Measurements from ENCODE around the gene SIRPG. TPM values are rescaled to one million over a fixed set of nuclear protein-coding genes. Genes with fewer than 3 reads are reported as not detected.
"Not testable (repeated sequence)": the region's sequence is repeated elsewhere in the genome, so short reads cannot be mapped to it uniquely, and the experiment has no call there.

SIRPG gene
- total RNA-seq, 1 donor from 2014 or later = not detected

DNA sequence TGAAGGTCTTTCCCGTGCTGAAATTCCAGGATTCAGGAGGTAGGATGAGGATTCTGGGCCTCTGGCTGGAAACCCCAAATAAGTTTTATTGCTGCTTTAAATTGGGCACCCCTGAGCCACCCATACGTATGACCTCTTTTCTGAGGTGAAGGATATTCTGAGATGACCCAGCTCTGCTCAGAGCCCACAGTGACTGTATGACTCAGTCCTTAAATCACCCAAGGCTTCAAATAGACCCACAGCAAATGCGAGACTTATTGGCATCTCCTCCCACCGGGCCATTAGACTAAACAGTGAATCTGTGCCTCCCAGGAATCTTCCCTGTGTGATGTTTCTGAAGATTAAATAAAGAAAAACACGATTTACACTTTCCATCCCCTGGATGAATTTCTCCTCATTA lies 9.5 kb downstream of the SIRPG start:
- Mint-ChIP-seq H3K36me3 (ENCODE audit: unreplicated experiment) (no peaks in the 10 kb centered on the region), H3K27me3 (ENCODE audit: unreplicated experiment) (peaks cover 3% of the 10 kb centered on the region), H3K4me1 (ENCODE audit: unreplicated experiment) (peaks cover 3% of the 10 kb centered on the region), H3K9me3 (ENCODE audit: unreplicated experiment) (peaks cover 4% of the 10 kb centered on the region), H3K27ac (ENCODE audit: unreplicated experiment) (no peak overlapping the region), H3K4me3 (ENCODE audit: unreplicated experiment) (no peak overlapping the region)
- TF ChIP-seq, protein P1, sequence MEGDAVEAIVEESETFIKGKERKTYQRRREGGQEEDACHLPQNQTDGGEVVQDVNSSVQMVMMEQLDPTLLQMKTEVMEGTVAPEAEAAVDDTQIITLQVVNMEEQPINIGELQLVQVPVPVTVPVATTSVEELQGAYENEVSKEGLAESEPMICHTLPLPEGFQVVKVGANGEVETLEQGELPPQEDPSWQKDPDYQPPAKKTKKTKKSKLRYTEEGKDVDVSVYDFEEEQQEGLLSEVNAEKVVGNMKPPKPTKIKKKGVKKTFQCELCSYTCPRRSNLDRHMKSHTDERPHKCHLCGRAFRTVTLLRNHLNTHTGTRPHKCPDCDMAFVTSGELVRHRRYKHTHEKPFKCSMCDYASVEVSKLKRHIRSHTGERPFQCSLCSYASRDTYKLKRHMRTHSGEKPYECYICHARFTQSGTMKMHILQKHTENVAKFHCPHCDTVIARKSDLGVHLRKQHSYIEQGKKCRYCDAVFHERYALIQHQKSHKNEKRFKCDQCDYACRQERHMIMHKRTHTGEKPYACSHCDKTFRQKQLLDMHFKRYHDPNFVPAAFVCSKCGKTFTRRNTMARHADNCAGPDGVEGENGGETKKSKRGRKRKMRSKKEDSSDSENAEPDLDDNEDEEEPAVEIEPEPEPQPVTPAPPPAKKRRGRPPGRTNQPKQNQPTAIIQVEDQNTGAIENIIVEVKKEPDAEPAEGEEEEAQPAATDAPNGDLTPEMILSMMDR (IDR thresholded peaks at IDR 0.05) = no peak
- no peak for DNase-seq (ENCODE audit: extremely low spot score, unreplicated experiment)

DNA sequence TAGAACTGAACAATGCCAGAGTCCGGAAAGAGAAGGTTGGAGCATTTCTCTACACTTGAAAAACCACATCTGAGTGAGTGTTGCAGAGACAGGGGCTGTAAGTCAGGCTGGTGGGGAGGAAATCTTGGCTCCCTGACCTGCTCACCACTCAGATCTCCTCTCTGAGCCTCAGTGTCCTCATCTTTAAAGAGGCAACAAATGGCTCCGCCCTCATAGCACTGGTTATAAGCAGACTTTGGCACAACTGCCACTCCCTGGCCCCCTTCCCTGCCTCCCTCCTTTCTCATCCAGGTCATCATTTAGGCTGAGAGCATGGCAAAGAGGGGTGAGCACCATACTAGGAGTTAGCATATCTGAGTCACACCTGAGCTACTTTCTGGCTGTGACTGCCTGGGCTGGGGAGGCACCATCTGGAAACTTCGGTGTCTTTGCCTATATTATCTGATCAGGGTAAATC lies 10.6 kb downstream of the SIRPG start:
- peaks cover 3% of the 10 kb centered on the region for H3K4me1 Mint-ChIP-seq (ENCODE audit: unreplicated experiment)
- no peak for DNase-seq (ENCODE audit: extremely low spot score, unreplicated experiment)
- no peak overlapping the region for H3K27ac Mint-ChIP-seq (ENCODE audit: unreplicated experiment)
- H3K36me3 Mint-ChIP-seq (ENCODE audit: unreplicated experiment) = no peaks in the 10 kb centered on the region
- H3K4me3 Mint-ChIP-seq (ENCODE audit: unreplicated experiment) = no peak overlapping the region
- peaks cover 4% of the 10 kb centered on the region for H3K9me3 Mint-ChIP-seq (ENCODE audit: unreplicated experiment)
- TF ChIP-seq, protein P1 (IDR thresholded peaks at IDR 0.05) = no peak
- peaks cover 3% of the 10 kb centered on the region for H3K27me3 Mint-ChIP-seq (ENCODE audit: unreplicated experiment)

DNA sequence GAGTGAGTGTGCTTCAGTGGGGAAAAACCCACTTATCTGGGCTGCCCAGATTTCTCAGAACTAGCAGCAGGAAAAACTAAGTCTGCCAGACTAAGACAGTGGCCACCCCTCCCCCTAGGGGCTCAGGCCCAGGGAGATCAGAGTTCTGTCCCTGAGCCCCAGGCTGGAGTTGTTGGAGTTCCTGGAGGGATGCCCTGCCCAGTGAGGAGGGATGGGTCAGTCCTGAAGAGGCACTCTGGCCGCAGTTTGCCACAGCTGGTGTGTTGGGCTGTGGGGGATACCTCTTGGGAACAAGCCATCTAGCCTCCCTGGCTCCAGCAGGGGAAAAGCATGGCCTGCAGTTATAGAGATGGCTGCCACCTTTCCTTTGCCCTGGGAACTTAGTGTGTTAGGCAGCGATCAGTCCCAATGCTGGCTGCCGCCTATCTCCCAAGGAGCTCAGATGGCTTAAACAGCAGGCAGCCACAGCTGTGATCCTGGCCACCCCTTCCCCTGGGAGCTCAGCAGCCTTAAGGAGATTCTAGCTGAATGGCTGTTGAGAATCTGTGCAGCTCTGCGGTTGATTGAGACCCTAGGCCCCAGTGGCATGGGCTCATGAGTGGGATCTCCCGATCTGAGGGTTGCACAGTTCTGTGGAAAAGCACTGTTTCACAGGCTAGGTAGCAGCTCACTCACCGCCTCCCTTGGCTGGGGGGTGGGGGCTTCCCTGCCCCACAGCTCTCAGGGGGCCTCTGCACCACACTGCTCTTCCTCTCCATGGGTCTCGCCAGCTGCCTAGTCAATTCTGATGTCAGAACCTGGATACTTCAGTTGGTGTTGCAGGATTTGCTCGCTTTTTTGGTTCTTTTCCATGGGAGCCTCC lies 13.2 kb downstream of the SIRPG start:
- peak; percentile 77 for DNase-seq (ENCODE audit: extremely low spot score, unreplicated experiment)
- TF ChIP-seq, protein P1 (IDR thresholded peaks at IDR 0.05) = no peak
- Mint-ChIP-seq H3K4me3 (ENCODE audit: unreplicated experiment) (no peak overlapping the region), H3K36me3 (ENCODE audit: unreplicated experiment) (no peaks in the 10 kb centered on the region), H3K4me1 (ENCODE audit: unreplicated experiment) (no peaks in the 10 kb centered on the region), H3K27ac (ENCODE audit: unreplicated experiment) (no peak overlapping the region), H3K9me3 (ENCODE audit: unreplicated experiment) (no peaks in the 10 kb centered on the region), H3K27me3 (ENCODE audit: unreplicated experiment) (no peaks in the 10 kb centered on the region)

DNA sequence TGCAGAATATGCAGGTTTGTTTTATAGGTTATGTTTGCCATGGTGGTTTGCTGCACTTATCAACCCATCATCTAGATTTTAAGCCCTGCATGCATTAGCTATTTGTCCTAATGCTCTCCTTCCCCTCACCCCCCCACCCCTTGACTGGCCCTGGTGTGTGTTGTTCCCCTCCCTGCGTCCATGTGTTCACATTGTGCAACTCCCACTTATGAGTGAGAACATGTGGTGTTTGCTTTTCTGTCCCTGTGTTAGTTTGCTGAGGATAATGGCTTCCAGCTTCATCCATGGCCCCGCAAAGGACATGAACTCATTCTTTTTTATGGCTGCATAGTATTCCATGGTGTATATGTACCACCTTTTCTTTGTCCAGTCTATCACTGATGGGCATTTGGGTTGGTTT lies 18.9 kb downstream of the SIRPG start:
- H3K9me3 Mint-ChIP-seq (ENCODE audit: unreplicated experiment); H3K36me3 Mint-ChIP-seq (ENCODE audit: unreplicated experiment); H3K4me1 Mint-ChIP-seq (ENCODE audit: unreplicated experiment); H3K27ac Mint-ChIP-seq (ENCODE audit: unreplicated experiment); DNase-seq (ENCODE audit: extremely low spot score, unreplicated experiment); H3K27me3 Mint-ChIP-seq (ENCODE audit: unreplicated experiment); H3K4me3 Mint-ChIP-seq (ENCODE audit: unreplicated experiment): not testable (repeated sequence)

DNA sequence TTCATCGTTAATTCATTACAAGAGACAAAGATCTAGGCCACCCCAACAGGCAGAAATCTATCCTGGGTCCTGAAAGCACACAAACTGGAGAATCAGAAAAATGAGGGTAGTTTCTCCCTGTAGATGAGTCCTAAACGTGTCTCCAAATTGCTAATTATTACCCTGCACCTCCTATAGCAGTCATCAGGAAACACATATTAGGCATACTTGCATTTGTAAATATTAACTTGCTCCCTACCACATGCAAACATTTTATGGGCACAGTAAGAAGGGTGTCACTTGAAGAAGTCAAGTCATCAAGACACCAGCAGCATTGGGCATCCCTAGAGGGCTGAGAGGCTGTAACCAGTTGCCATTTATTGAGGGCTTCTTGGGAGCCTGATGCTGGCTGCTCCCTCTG lies 19.8 kb downstream of the SIRPG start:
- Mint-ChIP-seq H3K4me1 (ENCODE audit: unreplicated experiment) (no peaks in the 10 kb centered on the region), H3K27me3 (ENCODE audit: unreplicated experiment) (no peaks in the 10 kb centered on the region)

More for the DNA sequence above, 19.8 kb downstream of the SIRPG start:
- Mint-ChIP-seq H3K27ac (ENCODE audit: unreplicated experiment) (no peak overlapping the region), H3K9me3 (ENCODE audit: unreplicated experiment) (no peaks in the 10 kb centered on the region), H3K36me3 (ENCODE audit: unreplicated experiment) (no peaks in the 10 kb centered on the region), H3K4me3 (ENCODE audit: unreplicated experiment) (no peak overlapping the region)
- DNase-seq (ENCODE audit: extremely low spot score, unreplicated experiment) = no peak
- TF ChIP-seq, protein P1 (IDR thresholded peaks at IDR 0.05) = no peak

Data from osteocyte (in vitro differentiated cells).